PC-9 (cell line): ENCODE measurements around the gene RABAC1.

ENCODE experiments used
- CTCF ChIP-seq: fragments of 200-600 bp; sonication (generic); conservative IDR thresholded peaks from 2 replicates; pipeline ENCODE4 v1.6.1; 2017; ENCODE audit warnings: mixed run types, antibody characterized with exemption, mild to moderate bottlenecking, moderate library complexity
- EZH2 ChIP-seq: fragments of 200-600 bp; sonication (generic); IDR thresholded peaks from 2 replicates; pipeline ENCODE4 v1.8.0; 2017; ENCODE audit warnings: antibody characterized with exemption, low read depth

DNA sequence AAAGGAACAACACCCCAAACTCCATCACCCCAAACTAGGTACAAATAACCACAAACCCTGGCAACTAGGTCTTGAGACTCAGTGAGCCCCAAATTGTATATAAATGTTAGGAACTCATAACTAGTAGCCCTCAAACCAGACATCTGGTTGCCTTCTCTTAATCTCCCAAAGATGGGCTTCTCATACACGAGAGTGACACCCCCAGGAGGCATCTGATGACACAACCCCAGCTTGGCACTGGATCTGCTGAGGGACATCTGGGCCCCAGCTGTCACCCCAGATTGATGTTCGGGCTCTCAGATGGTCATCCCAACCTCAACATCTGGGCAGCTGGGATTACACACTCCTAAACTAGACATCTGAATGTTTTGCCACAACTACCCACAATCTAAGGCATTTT lies 14.8 kb downstream of the RABAC1 start:
- TF ChIP-seq CTCF = no peak
- TF ChIP-seq EZH2 = no peak
